Measurements from ENCODE around the gene NRM. TPM values are rescaled to one million over a fixed set of nuclear protein-coding genes. Genes with fewer than 3 reads are reported as not detected.

NRM gene
- total and polyA plus RNA-seq, 2 of the 13 experiments (the other 11 are each of a cell fraction or from before 2014, with no cell fraction given), result 12.5 to 16.0 TPM

- TF ChIP-seq ZNF142 (CRISPR knock-in tag; IDR thresholded peaks at IDR 0.05), result no peak
- TF ChIP-seq MLXIP (CRISPR knock-in tag; IDR thresholded peaks at IDR 0.05; ENCODE audit: borderline replicate concordance), result no peak
- TF ChIP-seq ZMYM3 (CRISPR knock-in tag; IDR thresholded peaks at IDR 0.05), result no peak
- TF ChIP-seq, protein P1, sequence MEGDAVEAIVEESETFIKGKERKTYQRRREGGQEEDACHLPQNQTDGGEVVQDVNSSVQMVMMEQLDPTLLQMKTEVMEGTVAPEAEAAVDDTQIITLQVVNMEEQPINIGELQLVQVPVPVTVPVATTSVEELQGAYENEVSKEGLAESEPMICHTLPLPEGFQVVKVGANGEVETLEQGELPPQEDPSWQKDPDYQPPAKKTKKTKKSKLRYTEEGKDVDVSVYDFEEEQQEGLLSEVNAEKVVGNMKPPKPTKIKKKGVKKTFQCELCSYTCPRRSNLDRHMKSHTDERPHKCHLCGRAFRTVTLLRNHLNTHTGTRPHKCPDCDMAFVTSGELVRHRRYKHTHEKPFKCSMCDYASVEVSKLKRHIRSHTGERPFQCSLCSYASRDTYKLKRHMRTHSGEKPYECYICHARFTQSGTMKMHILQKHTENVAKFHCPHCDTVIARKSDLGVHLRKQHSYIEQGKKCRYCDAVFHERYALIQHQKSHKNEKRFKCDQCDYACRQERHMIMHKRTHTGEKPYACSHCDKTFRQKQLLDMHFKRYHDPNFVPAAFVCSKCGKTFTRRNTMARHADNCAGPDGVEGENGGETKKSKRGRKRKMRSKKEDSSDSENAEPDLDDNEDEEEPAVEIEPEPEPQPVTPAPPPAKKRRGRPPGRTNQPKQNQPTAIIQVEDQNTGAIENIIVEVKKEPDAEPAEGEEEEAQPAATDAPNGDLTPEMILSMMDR (CRISPR knock-in tag; IDR thresholded peaks at IDR 0.05), result no peak
- no peak for TF ChIP-seq YEATS2 (CRISPR knock-in tag; IDR thresholded peaks at IDR 0.05; ENCODE audit: borderline replicate concordance)
- TF ChIP-seq, protein P2, sequence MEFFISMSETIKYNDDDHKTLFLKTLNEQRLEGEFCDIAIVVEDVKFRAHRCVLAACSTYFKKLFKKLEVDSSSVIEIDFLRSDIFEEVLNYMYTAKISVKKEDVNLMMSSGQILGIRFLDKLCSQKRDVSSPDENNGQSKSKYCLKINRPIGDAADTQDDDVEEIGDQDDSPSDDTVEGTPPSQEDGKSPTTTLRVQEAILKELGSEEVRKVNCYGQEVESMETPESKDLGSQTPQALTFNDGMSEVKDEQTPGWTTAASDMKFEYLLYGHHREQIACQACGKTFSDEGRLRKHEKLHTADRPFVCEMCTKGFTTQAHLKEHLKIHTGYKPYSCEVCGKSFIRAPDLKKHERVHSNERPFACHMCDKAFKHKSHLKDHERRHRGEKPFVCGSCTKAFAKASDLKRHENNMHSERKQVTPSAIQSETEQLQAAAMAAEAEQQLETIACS (CRISPR knock-in tag; IDR thresholded peaks at IDR 0.05), result peak; percentile 21; the same call in 1 of the 2 replicates
- no peak for TF ChIP-seq ZNF564 (CRISPR knock-in tag; IDR thresholded peaks at IDR 0.05)
- no peak for TF ChIP-seq ZNF20 (CRISPR knock-in tag; IDR thresholded peaks at IDR 0.05)
- TF ChIP-seq SUZ12 (IDR thresholded peaks at IDR 0.05; ENCODE audit: low read depth, low read length), result no peak
- 0 out of 2 replicates have a peak, but pooled peaks have one; percentile 32 for TF ChIP-seq BATF2 (CRISPR knock-in tag; IDR thresholded peaks at IDR 0.05)
These were observed 35.1 kb upstream of the NRM start (continued) for GRCh38 chr6:30725713-30726505.

Measured in HepG2 (cell line).